Kidney (tissue), 14 donors: Measurements from ENCODE around the gene MAPKAP1. TPM values are rescaled to one million over a fixed set of nuclear protein-coding genes. Genes with fewer than 3 reads are reported as not detected.

ENCODE experiments used
- DNase-seq, 5 donors: peaks; one replicate each; pipeline ENCODE4 v3.0.0-alpha.2; 2013 to 2020
- FAIRE-seq: peaks from 2 replicates; lab custom pipeline; 2012; peaks lifted over from hg19 to GRCh38; lab: Jason Lieb, UNC
- H3K27ac ChIP-seq, 2 donors: one replicate each; pipeline ENCODE4 v1.7.0; 2013; ENCODE audit warnings: low read depth in 2 of 2, low read length in 2 of 2, inconsistent platforms in 1 of 2
- H3K27me3 ChIP-seq: one replicate; pipeline ENCODE4 v1.7.1; 2013; ENCODE audit warnings: low read length, inconsistent platforms; ENCODE audit not compliant: control insufficient read depth, insufficient read depth
- H3K36me3 ChIP-seq, 3 donors: one replicate each; pipeline versions ENCODE4 v1.7.0 to v1.7.1; 2013; ENCODE audit warnings: low read length in 3 of 3, control low read depth in 1 of 3, inconsistent platforms in 1 of 3; ENCODE audit not compliant: insufficient read depth in 3 of 3, control insufficient read depth in 2 of 3
- H3K4me1 ChIP-seq, 3 donors: one replicate each; pipeline versions ENCODE4 v1.7.0 to v1.7.1; 2013; ENCODE audit warnings: low read length in 3 of 3, inconsistent platforms in 1 of 3, low read depth in 1 of 3; ENCODE audit not compliant: control insufficient read depth in 2 of 3, insufficient read depth in 2 of 3
- H3K4me3 ChIP-seq, 3 donors: one replicate each; pipeline versions ENCODE4 v1.7.0 to v1.8.1; 2013; ENCODE audit warnings: low read length in 3 of 3, control low read depth in 1 of 3, inconsistent platforms in 1 of 3
- H3K9ac ChIP-seq, 3 donors: one replicate each; pipeline versions ENCODE4 v1.7.0 to v1.7.1; 2013; ENCODE audit warnings: low read length in 3 of 3, control low read depth in 1 of 3, inconsistent platforms in 1 of 3
- H3K9me3 ChIP-seq, 3 donors: one replicate each; pipeline versions ENCODE4 v1.7.0 to v1.7.1; 2013; ENCODE audit warnings: low read length in 3 of 3, control low read depth in 1 of 3, inconsistent platforms in 1 of 3; ENCODE audit not compliant: control insufficient read depth in 2 of 3, insufficient read depth in 1 of 3
- CTCF ChIP-seq: IDR thresholded peaks from 3 replicates; pipeline ENCODE4 v1.5.1; 2012; ENCODE audit warnings: mild to moderate bottlenecking, moderate library complexity, borderline replicate concordance; ENCODE audit not compliant: insufficient read depth; ENCODE audit errors: extremely low read depth
- intact Hi-C: fragments of 100-400 bp; cut with DNase I; formaldehyde crosslinking; loops from one replicate; pipeline ENCODE4 v1.11.1; 2022
- polyA plus RNA-seq: library from polyadenylated mRNA; stranded (reverse); fragments of 350-450 nt; fragmentation: Illumina TruSeq; extraction: RNeasy Lipid Tissue Mini Kit (QIAGEN cat#74804); gene quantifications from one replicate; pipeline ENCODE4 v1.2.3, GENCODE V29; 2014; ENCODE audit warnings: low read depth, low replicate concordance; ENCODE audit not compliant: insufficient read depth
- total RNA-seq: library from RNA; stranded (reverse); fragmentation: NEBNext Ultra II Directional; extraction: Animal tissue kit (Norgen Biotek cat#: 25700); gene quantifications from one replicate; pipeline ENCODE4 v1.2.1, GENCODE V29; 2021
- donor health status: control.
- donor health status: control.
- donor health status: control.
- donor health status: control.
- donor health status: control.
- donor health status: DM: yes; HTN: yes; CAD: no.
- donor health status: Normal renal cell carcinoma (clear cell type).

Gene MAPKAP1
- total and polyA plus RNA-seq, 2 donors from 2014 or later: 70.5 to 99.4 TPM

GRCh38 chr9:125613141-125613540 lies 93.9 kb downstream of the MAPKAP1 start:
- intact Hi-C loops: no loop called here
- no peaks in the 10 kb centered on the region for H3K36me3 ChIP-seq
- no peaks in the 10 kb centered on the region for H3K9me3 ChIP-seq
- no peak overlapping the region for H3K27ac ChIP-seq
- H3K4me1 ChIP-seq: no peaks in the 10 kb centered on the region
- no peak for DNase-seq
- no peak for FAIRE-seq
- no peak overlapping the region for H3K4me3 ChIP-seq
- TF ChIP-seq CTCF: no peak
- no peaks in the 10 kb centered on the region for H3K27me3 ChIP-seq
- H3K9ac ChIP-seq: no peak overlapping the region

GRCh38 chr9:125612616-125613015 lies 94.4 kb downstream of the MAPKAP1 start:
- no peak for DNase-seq
- Histone ChIP-seq H3K36me3 (no peaks in the 10 kb centered on the region), H3K9me3 (no peaks in the 10 kb centered on the region), H3K4me1 (no peaks in the 10 kb centered on the region), H3K27me3 (no peaks in the 10 kb centered on the region), H3K27ac (no peak overlapping the region), H3K9ac (no peak overlapping the region), H3K4me3 (no peak overlapping the region)
- intact Hi-C loops: no loop called here
- TF ChIP-seq CTCF: no peak
- no peak for FAIRE-seq

GRCh38 chr9:125611121-125611765 lies 95.8 kb downstream of the MAPKAP1 start:
- no peak for TF ChIP-seq CTCF
- DNase-seq (no peak), FAIRE-seq (no peak)
- intact Hi-C loops: no loop called here
- Histone ChIP-seq H3K27ac (no peak overlapping the region), H3K4me3 (no peak overlapping the region), H3K36me3 (no peaks in the 10 kb centered on the region), H3K27me3 (no peaks in the 10 kb centered on the region), H3K9ac (no peak overlapping the region), H3K9me3 (no peaks in the 10 kb centered on the region), H3K4me1 (no peaks in the 10 kb centered on the region)

GRCh38 chr9:125609744-125610143 lies 97.3 kb downstream of the MAPKAP1 start:
- intact Hi-C loops: no loop called here
- no peaks in the 10 kb centered on the region for H3K4me1 ChIP-seq
- no peaks in the 10 kb centered on the region for H3K9me3 ChIP-seq
- H3K27ac ChIP-seq: no peak overlapping the region
- no peak for TF ChIP-seq CTCF
- H3K4me3 ChIP-seq: no peak overlapping the region
- DNase-seq (no peak), FAIRE-seq (no peak)
- no peaks in the 10 kb centered on the region for H3K27me3 ChIP-seq
- H3K36me3 ChIP-seq: no peaks in the 10 kb centered on the region
- H3K9ac ChIP-seq: no peak overlapping the region
